DND-41 (cell line): ENCODE data around the gene CKLF.
"Not testable (repeated sequence)": the region's sequence is repeated elsewhere in the genome, so short reads cannot be mapped to it uniquely, and the experiment has no call there.

Experiments
- ATAC-seq: fragments of 200-7000 bp; cut with Tn5 transposase; 3 replicates; pipeline ENCODE4 v1.9.1; 2021; ENCODE audit warnings: low read depth; ENCODE audit not compliant: insufficient read depth
- DNase-seq: peaks from one replicate; pipeline ENCODE4 v3.0.0-alpha.2; 2020
- H2AFZ ChIP-seq: 2 replicates; pipeline ENCODE4 v1.6.0; 2012; ENCODE audit warnings: low read depth, low read length
- H3K27ac ChIP-seq: 2 replicates; pipeline ENCODE4 v1.5.1; 2012; ENCODE audit warnings: low read length, inconsistent platforms
- H3K27me3 ChIP-seq: fragments of 200-600 bp; sonication (generic); 2 replicates; pipeline ENCODE4 v1.6.0; 2012; ENCODE audit warnings: low read length, mild to moderate bottlenecking, inconsistent platforms; ENCODE audit not compliant: insufficient read depth, poor library complexity
- H3K36me3 ChIP-seq: 2 replicates; pipeline ENCODE4 v1.5.1; 2012; ENCODE audit warnings: low read length, inconsistent platforms; ENCODE audit not compliant: insufficient read depth
- H3K4me1 ChIP-seq: 2 replicates; pipeline ENCODE4 v1.5.1; 2012; ENCODE audit warnings: mild to moderate bottlenecking, low read length; ENCODE audit not compliant: insufficient read depth
- H3K4me2 ChIP-seq: 2 replicates; pipeline ENCODE4 v1.6.0; 2012; ENCODE audit warnings: mild to moderate bottlenecking, moderate library complexity, low read length, inconsistent platforms; ENCODE audit not compliant: insufficient read depth
- H3K4me3 ChIP-seq, 2 experiments: fragments of 200-600 bp in 1 of 2; shearing (Covaris generic) in 1 of 2; 2 replicates each; pipeline ENCODE4 v1.5.1; 2012 to 2016; ENCODE audit warnings: inconsistent platforms in 2 of 2, low read length in 2 of 2, mild to moderate bottlenecking in 2 of 2, low read depth in 1 of 2, moderate library complexity in 1 of 2
- H3K79me2 ChIP-seq: 2 replicates; pipeline ENCODE4 v1.6.0; 2012; ENCODE audit warnings: low read length, inconsistent platforms; ENCODE audit not compliant: insufficient read depth
- H3K9ac ChIP-seq: 2 replicates; pipeline ENCODE4 v1.6.0; 2012; ENCODE audit warnings: low read depth, mild to moderate bottlenecking, inconsistent platforms, low read length, moderate library complexity
- H3K9me3 ChIP-seq: 2 replicates; pipeline ENCODE4 v1.5.1; 2012; ENCODE audit warnings: low read length, moderate library complexity, mild to moderate bottlenecking, inconsistent platforms; ENCODE audit not compliant: insufficient read depth, severe bottlenecking
- H4K20me1 ChIP-seq: 2 replicates; pipeline ENCODE4 v1.6.0; 2012; ENCODE audit warnings: low read length; ENCODE audit not compliant: insufficient read depth
- CTCF ChIP-seq: IDR thresholded peaks from 2 replicates; pipeline ENCODE4 v1.5.1; 2012; ENCODE audit warnings: borderline replicate concordance, low read length, moderate library complexity, mild to moderate bottlenecking; ENCODE audit not compliant: poor library complexity, severe bottlenecking; ENCODE audit errors: extremely low read depth
- EZH2 ChIP-seq: IDR thresholded peaks from 3 replicates; pipeline ENCODE4 v1.6.1; 2012; ENCODE audit warnings: borderline replicate concordance, low read depth, mild to moderate bottlenecking, moderate library complexity, low read length, inconsistent platforms; ENCODE audit not compliant: severe bottlenecking

Gene CKLF

DNA sequence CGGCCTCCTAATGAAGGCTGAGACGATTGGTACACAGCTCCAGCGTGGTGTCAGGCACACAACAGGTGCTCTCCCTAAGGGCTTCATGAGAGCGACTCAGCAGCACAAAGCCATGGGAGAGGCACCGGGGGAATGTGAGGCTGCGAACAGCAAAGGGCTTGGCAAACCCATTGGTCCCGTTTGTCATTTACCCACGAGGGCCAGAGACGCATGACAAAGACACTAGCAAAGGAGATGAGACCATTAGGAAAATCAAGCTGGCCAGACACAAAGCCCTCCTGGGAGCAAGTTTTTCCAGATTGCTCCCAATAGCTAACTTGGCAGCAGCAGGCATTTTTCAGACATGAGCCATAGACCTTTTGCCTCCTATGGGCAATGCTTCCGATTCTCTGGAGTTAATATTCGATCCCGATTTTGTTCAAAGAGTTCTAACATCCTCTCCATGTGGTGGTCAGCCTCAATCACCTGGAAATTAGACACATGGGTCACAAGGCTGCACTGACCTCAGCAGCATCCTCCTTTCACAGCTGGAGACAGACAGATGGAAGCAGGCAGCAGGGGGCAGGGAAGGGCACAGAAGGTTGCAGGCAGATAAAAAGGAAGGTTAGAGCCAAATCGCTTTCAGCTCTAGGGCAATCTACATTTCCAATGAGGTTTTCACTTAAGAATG, 40.6 kb upstream of the CKLF start:
- ATAC-seq (no peak), DNase-seq (no peak)
- Histone ChIP-seq H3K79me2 (no peaks in the 10 kb centered on the region), H3K9ac (no peak overlapping the region), H3K27me3 (no peaks in the 10 kb centered on the region), H3K36me3 (peaks cover 18% of the 10 kb centered on the region), H3K4me3 (no peak overlapping the region), H3K4me1 (peaks cover 15% of the 10 kb centered on the region), H3K27ac (no peak overlapping the region), H4K20me1 (no peaks in the 10 kb centered on the region), H3K9me3 (no peaks in the 10 kb centered on the region), H2AFZ (no peak overlapping the region), H3K4me2 (no peak overlapping the region)
- TF ChIP-seq CTCF, result peak; percentile 24
- TF ChIP-seq EZH2, result no peak

DNA sequence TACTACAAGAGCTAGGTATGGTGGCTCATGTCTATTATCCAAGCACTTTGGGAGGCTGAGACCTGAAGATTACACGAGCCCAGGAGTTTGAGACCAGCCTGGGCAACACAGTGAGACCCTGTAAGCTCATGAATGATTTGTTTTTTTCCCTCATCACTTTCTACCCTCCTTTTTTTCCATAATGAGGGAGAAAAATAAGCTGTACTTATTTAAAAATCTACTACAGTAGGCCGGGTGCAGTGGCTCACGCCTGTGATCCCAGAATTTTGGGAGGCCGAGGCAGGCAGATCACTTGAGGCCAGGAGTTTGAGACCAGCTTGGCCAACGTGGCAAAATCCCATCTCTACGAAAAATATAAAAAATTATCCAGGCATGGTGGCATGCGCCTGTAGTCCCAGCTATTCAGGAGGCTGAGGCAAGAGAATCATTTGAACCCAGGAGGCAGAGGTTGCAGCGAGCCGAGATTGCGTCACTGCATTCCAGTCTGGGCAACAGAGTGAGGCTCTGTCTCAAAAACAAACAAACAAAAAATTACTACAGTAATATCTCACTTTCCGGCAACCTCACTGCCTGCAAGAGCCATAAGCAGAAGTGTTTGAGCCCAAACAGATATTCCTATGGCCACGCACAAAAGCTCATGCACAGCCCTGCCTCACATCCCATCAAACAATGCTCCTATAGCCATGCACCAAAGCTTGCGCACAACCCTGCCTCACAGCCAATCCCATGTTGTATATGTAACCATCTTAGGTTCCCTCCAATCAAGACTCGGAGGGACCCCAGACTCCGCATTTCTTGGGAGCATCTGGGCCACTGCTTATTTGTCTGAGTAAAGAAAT, 39.9 kb upstream of the CKLF start:
- H3K4me2 ChIP-seq, result no peak overlapping the region
- H3K9ac ChIP-seq, result no peak overlapping the region
- no peaks in the 10 kb centered on the region for H4K20me1 ChIP-seq
- H2AFZ ChIP-seq, result no peak overlapping the region
- no peak for DNase-seq
- H3K27me3 ChIP-seq, result no peaks in the 10 kb centered on the region
- no peaks in the 10 kb centered on the region for H3K79me2 ChIP-seq
- H3K4me1 ChIP-seq, result peaks cover 20% of the 10 kb centered on the region
- peaks cover 18% of the 10 kb centered on the region for H3K36me3 ChIP-seq
- no peak for ATAC-seq
- H3K27ac ChIP-seq, result no peak overlapping the region
- TF ChIP-seq EZH2, result no peak
- TF ChIP-seq CTCF, result no peak
- H3K4me3 ChIP-seq, result no peak overlapping the region
- no peaks in the 10 kb centered on the region for H3K9me3 ChIP-seq

- Histone ChIP-seq H3K79me2 (no peaks in the 10 kb centered on the region), H4K20me1 (no peaks in the 10 kb centered on the region), H3K27ac (no peak overlapping the region), H3K36me3 (peaks cover 18% of the 10 kb centered on the region), H3K4me1 (peaks cover 20% of the 10 kb centered on the region), H3K4me3 (no peak overlapping the region), H3K27me3 (no peaks in the 10 kb centered on the region), H3K9ac (no peak overlapping the region), H2AFZ (no peak overlapping the region), H3K4me2 (no peak overlapping the region), H3K9me3 (no peaks in the 10 kb centered on the region)
- DNase-seq (no peak), ATAC-seq (no peak)
- TF ChIP-seq CTCF (no peak), EZH2 (no peak)
Observed at GRCh38 chr16:66513111-66513723, 39.2 kb upstream of the CKLF start.

- H3K4me2 ChIP-seq, H3K27ac ChIP-seq, H3K9me3 ChIP-seq, H3K4me3 ChIP-seq, H3K27me3 ChIP-seq, ATAC-seq, DNase-seq, H3K79me2 ChIP-seq, H4K20me1 ChIP-seq, H2AFZ ChIP-seq, H3K9ac ChIP-seq: not testable (repeated sequence)
- Histone ChIP-seq H3K36me3 (peaks cover 18% of the 10 kb centered on the region; the same call in 1 of the 2 replicates), H3K4me1 (peaks cover 20% of the 10 kb centered on the region)
Observed at GRCh38 chr16:66514391-66514790, 38.0 kb upstream of the CKLF start.

DNA sequence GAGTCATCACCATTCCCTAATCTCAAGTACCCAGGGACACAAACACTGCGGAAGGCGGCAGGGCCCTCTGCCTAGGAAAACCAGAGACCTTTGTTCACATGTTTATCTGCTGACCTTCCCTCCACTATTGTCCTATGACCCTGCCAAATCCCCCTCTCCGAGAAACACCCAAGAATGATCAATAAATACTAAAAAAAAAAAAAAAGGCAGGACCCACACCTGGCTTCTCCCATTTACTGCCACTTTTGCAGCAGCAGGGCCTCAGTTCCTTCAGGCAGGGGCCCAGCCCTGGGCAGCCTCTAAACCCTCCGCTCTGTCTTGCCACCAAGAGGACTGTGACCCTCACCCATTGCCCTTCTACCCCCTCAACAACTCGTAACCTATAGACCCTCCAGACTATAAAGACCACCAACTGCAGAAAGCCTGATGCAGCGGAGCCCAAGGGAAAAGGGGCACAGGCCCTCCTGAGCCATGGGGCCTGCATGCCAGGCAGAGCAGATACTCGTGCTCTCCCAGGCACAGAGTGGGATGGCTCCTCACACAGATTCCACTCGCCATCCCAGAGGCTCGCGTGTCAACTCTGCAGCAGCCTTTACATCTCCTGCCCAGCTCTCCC, 37.3 kb upstream of the CKLF start:
- not testable (repeated sequence) for ATAC-seq, H3K79me2 ChIP-seq, H3K27me3 ChIP-seq, DNase-seq, H3K9ac ChIP-seq, H3K4me3 ChIP-seq, H4K20me1 ChIP-seq, H3K9me3 ChIP-seq, H3K4me2 ChIP-seq, H2AFZ ChIP-seq
- H3K27ac ChIP-seq, result peak overlapping the region; percentile 81
- H3K4me1 ChIP-seq, result peaks cover 26% of the 10 kb centered on the region
- peaks cover 18% of the 10 kb centered on the region; the same call in 1 of the 2 replicates for H3K36me3 ChIP-seq
